HepG2 (cell line): ENCODE results near the gene ZER1.

Experiments
- CHD2 ChIP-seq: IDR thresholded peaks from 2 replicates; pipeline ENCODE4 v1.6.1; 2011; ENCODE audit warnings: low read depth, low read length, improper control_type of control experiment
- CTCF ChIP-seq: sonication (generic); formaldehyde crosslinking; IDR thresholded peaks from 2 replicates; pipeline ENCODE4 v1.5.0; 2020; ENCODE audit warnings: mild to moderate bottlenecking, missing genetic modification reagents, moderate library complexity
- ETV6 ChIP-seq: sonication (generic); formaldehyde crosslinking; conservative IDR thresholded peaks from 2 replicates; pipeline ENCODE4 v1.4.0; 2020; ENCODE audit warnings: missing genetic modification reagents
- HDAC6 ChIP-seq: fragments of 200-600 bp; sonication (generic); IDR thresholded peaks from 2 replicates; pipeline ENCODE4 v1.7.0; 2017; ENCODE audit warnings: mild to moderate bottlenecking, antibody characterized with exemption, low read length, low read depth
- NFE2L1 ChIP-seq: sonication (generic); formaldehyde crosslinking; IDR thresholded peaks from 2 replicates; pipeline ENCODE4 v1.4.0; 2020; ENCODE audit warnings: missing genetic modification reagents, mild to moderate bottlenecking, borderline replicate concordance
- NR1H2 ChIP-seq: sonication (generic); formaldehyde crosslinking; IDR thresholded peaks from 2 replicates; pipeline ENCODE4 v1.8.1; 2022; ENCODE audit warnings: low read depth, missing genetic modification reagents, borderline replicate concordance
- PRDM10 ChIP-seq: sonication (generic); formaldehyde crosslinking; IDR thresholded peaks from 2 replicates; pipeline ENCODE4 v1.4.0; 2020; ENCODE audit warnings: low read depth, missing genetic modification reagents
- TCF12 ChIP-seq, 2 experiments: fragments of 450-650 bp in 1 of 2; sonication (generic) in 1 of 2; formaldehyde crosslinking in 1 of 2; IDR thresholded peaks; 2 replicates each; pipeline versions ENCODE4 v1.6.1 to v1.8.0; 2017 to 2022; ENCODE audit warnings: antibody characterized with exemption in 1 of 2, mild to moderate bottlenecking in 1 of 2, missing genetic modification reagents in 1 of 2, moderate library complexity in 1 of 2
- ZNF468 ChIP-seq: sonication (generic); formaldehyde crosslinking; IDR thresholded peaks from 2 replicates; pipeline ENCODE4 v1.8.0; 2022; ENCODE audit warnings: mild to moderate bottlenecking, moderate library complexity, missing genetic modification reagents

GRCh38 chr9:128713411-128713780, 58.3 kb downstream of the ZER1 start:
- TF ChIP-seq CTCF (CRISPR knock-in tag) (no peak), NR1H2 (no peak), CHD2 (no peak), NFE2L1 (no peak), PRDM10 (no peak), ZNF468 (CRISPR knock-in tag) (no peak), TCF12 (IDR thresholded peaks at IDR 0.05) (no peak), TCF12 (CRISPR knock-in tag; IDR thresholded peaks at IDR 0.05) (no peak), ETV6 (no peak), HDAC6 (no peak)
